ENCODE results near the gene ITPRIPL1.

Gene ITPRIPL1

GRCh38 chr2:96345868-96346462 is 20.8 kb downstream of the ITPRIPL1 start:
- no peaks in the 10 kb centered on the region for H3K9me3 Mint-ChIP-seq
- H3K4me3 Mint-ChIP-seq, result no peak overlapping the region
- H3K27ac Mint-ChIP-seq (ENCODE audit: low read depth), result peak overlapping the region; percentile 96
- no peaks in the 10 kb centered on the region for H3K27me3 Mint-ChIP-seq
- no peak for ATAC-seq (replicated peaks; ENCODE audit: extremely low read depth, poor library complexity, severe bottlenecking)
- peaks cover 50% of the 10 kb centered on the region for H3K4me1 Mint-ChIP-seq
- no peak for DNase-seq (ENCODE audit: low spot score in 2 of 2)
- peaks cover 5% of the 10 kb centered on the region for H3K36me3 Mint-ChIP-seq (ENCODE audit: insufficient read depth)

- Mint-ChIP-seq H3K36me3 (ENCODE audit: insufficient read depth) (peaks cover 5% of the 10 kb centered on the region), H3K4me1 (peaks cover 36% of the 10 kb centered on the region), H3K4me3 (no peak overlapping the region), H3K27ac (ENCODE audit: low read depth) (no peak overlapping the region), H3K9me3 (no peaks in the 10 kb centered on the region), H3K27me3 (no peaks in the 10 kb centered on the region)
- no peak for DNase-seq (ENCODE audit: low spot score in 2 of 2)
- ATAC-seq (replicated peaks; ENCODE audit: extremely low read depth, poor library complexity, severe bottlenecking), result no peak
These were observed 22.3 kb downstream of the ITPRIPL1 start for GRCh38 chr2:96347395-96347794.

GRCh38 chr2:96353032-96353561 is 28.0 kb downstream of the ITPRIPL1 start:
- Mint-ChIP-seq H3K27me3 (no peaks in the 10 kb centered on the region), H3K36me3 (ENCODE audit: insufficient read depth) (peaks cover 5% of the 10 kb centered on the region), H3K27ac (ENCODE audit: low read depth) (no peak overlapping the region), H3K9me3 (no peaks in the 10 kb centered on the region), H3K4me3 (no peak overlapping the region), H3K4me1 (no peaks in the 10 kb centered on the region)
- no peak for DNase-seq (ENCODE audit: low spot score in 2 of 2)
- ATAC-seq (replicated peaks; ENCODE audit: extremely low read depth, poor library complexity, severe bottlenecking), result no peak

- Mint-ChIP-seq H3K36me3 (ENCODE audit: insufficient read depth) (peaks cover 5% of the 10 kb centered on the region), H3K27me3 (no peaks in the 10 kb centered on the region), H3K9me3 (no peaks in the 10 kb centered on the region), H3K27ac (ENCODE audit: low read depth) (no peak overlapping the region), H3K4me1 (no peaks in the 10 kb centered on the region), H3K4me3 (no peak overlapping the region)
- ATAC-seq (replicated peaks; ENCODE audit: extremely low read depth, poor library complexity, severe bottlenecking), result no peak
- DNase-seq (ENCODE audit: low spot score in 2 of 2), result no peak
These were observed 28.5 kb downstream of the ITPRIPL1 start for GRCh38 chr2:96353606-96354101.

- no peak overlapping the region for H3K27ac Mint-ChIP-seq (ENCODE audit: low read depth)
- ATAC-seq (replicated peaks; ENCODE audit: extremely low read depth, poor library complexity, severe bottlenecking), result no peak
These were observed 29.4 kb downstream of the ITPRIPL1 start for GRCh38 chr2:96354492-96354891.

GRCh38 chr2:96356889-96357288 is 31.8 kb downstream of the ITPRIPL1 start:
- H3K36me3 Mint-ChIP-seq (ENCODE audit: insufficient read depth), result peaks cover 8% of the 10 kb centered on the region
- H3K27ac Mint-ChIP-seq (ENCODE audit: low read depth), result no peak overlapping the region
- H3K4me1 Mint-ChIP-seq, result peaks cover 10% of the 10 kb centered on the region
- DNase-seq (ENCODE audit: low spot score in 2 of 2) (no peak), ATAC-seq (replicated peaks; ENCODE audit: extremely low read depth, poor library complexity, severe bottlenecking) (no peak)
- no peaks in the 10 kb centered on the region for H3K27me3 Mint-ChIP-seq
- H3K9me3 Mint-ChIP-seq, result no peaks in the 10 kb centered on the region
- no peak overlapping the region for H3K4me3 Mint-ChIP-seq

More at GRCh38 chr2:96354492-96354891, 29.4 kb downstream of the ITPRIPL1 start:
- H3K36me3 Mint-ChIP-seq (ENCODE audit: insufficient read depth), result peaks cover 5% of the 10 kb centered on the region
- H3K9me3 Mint-ChIP-seq, result no peaks in the 10 kb centered on the region
- DNase-seq (ENCODE audit: low spot score in 2 of 2), result no peak
- H3K4me3 Mint-ChIP-seq, result no peak overlapping the region
- H3K4me1 Mint-ChIP-seq, result peaks cover 4% of the 10 kb centered on the region
- no peaks in the 10 kb centered on the region for H3K27me3 Mint-ChIP-seq

GRCh38 chr2:96359310-96359709 is 34.2 kb downstream of the ITPRIPL1 start:
- H3K27ac Mint-ChIP-seq (ENCODE audit: low read depth), result peak overlapping the region; percentile 81

GRCh38 chr2:96359866-96360265 is 34.7 kb downstream of the ITPRIPL1 start:
- DNase-seq (ENCODE audit: low spot score in 2 of 2) (no peak), ATAC-seq (replicated peaks; ENCODE audit: extremely low read depth, poor library complexity, severe bottlenecking) (peak; percentile 95)
- H3K27me3 Mint-ChIP-seq, result no peaks in the 10 kb centered on the region
- H3K4me3 Mint-ChIP-seq, result no peak overlapping the region
- peak overlapping the region; percentile 81 for H3K27ac Mint-ChIP-seq (ENCODE audit: low read depth)
- peaks cover 4% of the 10 kb centered on the region for H3K36me3 Mint-ChIP-seq (ENCODE audit: insufficient read depth)
- no peaks in the 10 kb centered on the region for H3K9me3 Mint-ChIP-seq
- peaks cover 10% of the 10 kb centered on the region for H3K4me1 Mint-ChIP-seq

More at GRCh38 chr2:96359310-96359709, 34.2 kb downstream of the ITPRIPL1 start:
- Mint-ChIP-seq H3K27me3 (no peaks in the 10 kb centered on the region), H3K36me3 (ENCODE audit: insufficient read depth) (peaks cover 4% of the 10 kb centered on the region), H3K9me3 (no peaks in the 10 kb centered on the region), H3K4me3 (no peak overlapping the region), H3K4me1 (peaks cover 10% of the 10 kb centered on the region)
- DNase-seq (ENCODE audit: low spot score in 2 of 2) (no peak), ATAC-seq (replicated peaks; ENCODE audit: extremely low read depth, poor library complexity, severe bottlenecking) (peak; percentile 44)

- H3K4me3 Mint-ChIP-seq, result no peak overlapping the region
- peaks cover 4% of the 10 kb centered on the region for H3K36me3 Mint-ChIP-seq (ENCODE audit: insufficient read depth)
- H3K27me3 Mint-ChIP-seq, result no peaks in the 10 kb centered on the region
- no peaks in the 10 kb centered on the region for H3K9me3 Mint-ChIP-seq
- peaks cover 10% of the 10 kb centered on the region for H3K4me1 Mint-ChIP-seq
- DNase-seq (ENCODE audit: low spot score in 2 of 2) (no peak), ATAC-seq (replicated peaks; ENCODE audit: extremely low read depth, poor library complexity, severe bottlenecking) (no peak)
- H3K27ac Mint-ChIP-seq (ENCODE audit: low read depth), result no peak overlapping the region
These were observed 36.6 kb downstream of the ITPRIPL1 start for GRCh38 chr2:96361751-96362150.

GRCh38 chr2:96369186-96369585 is 44.1 kb downstream of the ITPRIPL1 start:
- Mint-ChIP-seq H3K27ac (ENCODE audit: low read depth) (no peak overlapping the region), H3K27me3 (no peaks in the 10 kb centered on the region), H3K36me3 (ENCODE audit: insufficient read depth) (peaks cover 7% of the 10 kb centered on the region)

GRCh38 chr2:96374211-96374951 is 49.3 kb downstream of the ITPRIPL1 start:
- Mint-ChIP-seq H3K36me3 (ENCODE audit: insufficient read depth) (peaks cover 4% of the 10 kb centered on the region), H3K27ac (ENCODE audit: low read depth) (no peak overlapping the region), H3K27me3 (no peaks in the 10 kb centered on the region), H3K4me1 (no peaks in the 10 kb centered on the region), H3K9me3 (no peaks in the 10 kb centered on the region), H3K4me3 (no peak overlapping the region)
- DNase-seq (ENCODE audit: low spot score in 2 of 2) (no peak), ATAC-seq (replicated peaks; ENCODE audit: extremely low read depth, poor library complexity, severe bottlenecking) (no peak)

More at GRCh38 chr2:96369186-96369585, 44.1 kb downstream of the ITPRIPL1 start:
- ATAC-seq (replicated peaks; ENCODE audit: extremely low read depth, poor library complexity, severe bottlenecking) (no peak), DNase-seq (ENCODE audit: low spot score in 2 of 2) (no peak)
- H3K4me3 Mint-ChIP-seq, result no peak overlapping the region
- no peaks in the 10 kb centered on the region for H3K9me3 Mint-ChIP-seq
- H3K4me1 Mint-ChIP-seq, result no peaks in the 10 kb centered on the region

Measured in central memory CD8-positive, alpha-beta T cell (primary cell).